ENCODE data around the gene OR9Q1.
"Not testable (repeated sequence)": the region's sequence is repeated elsewhere in the genome, so short reads cannot be mapped to it uniquely, and the experiment has no call there.

GRCh38 chr11:58212420-58212819 is 188.7 kb downstream of the OR9Q1 start, which contains the start of gene OR1S1:
- not testable (repeated sequence) for TF ChIP-seq EP300, CTCF, POLR2A (IDR thresholded peaks at IDR 0.05)
